Measurements from ENCODE around the gene TRMT11. TPM values are rescaled to one million over a fixed set of nuclear protein-coding genes. Genes with fewer than 3 reads are reported as not detected.

TRMT11 gene
- total and polyA plus RNA-seq, 9 of the 15 experiments (the other 6 are each of a cell fraction or from before 2014, with no cell fraction given): 38.8 to 88.0 (median 59.8) TPM

GRCh38 chr6:125956506-125957390 is 29.6 kb upstream of the TRMT11 start, which contains the start of gene HINT3 (continued):
- no peak for TF ChIP-seq CREBBP (IDR thresholded peaks at IDR 0.05; ENCODE audit: low read depth, low read length)
- TF ChIP-seq REST (IDR thresholded peaks at IDR 0.05; ENCODE audit: borderline replicate concordance): peak; percentile 96
- TF ChIP-seq REST (CRISPR knock-in tag; IDR thresholded peaks at IDR 0.05; ENCODE audit: low read depth): peak; percentile 66; the same call in 1 of the 2 replicates
- 0 out of 2 replicates have a peak, but pooled peaks have one; percentile 37 for TF ChIP-seq GTF2F1 (IDR thresholded peaks at IDR 0.05; ENCODE audit: low read depth, low read length)
- no peak for TF ChIP-seq RBM25 (IDR thresholded peaks at IDR 0.05; ENCODE audit: low read depth, low read length, severe bottlenecking)
- TF ChIP-seq ZNF444 (CRISPR knock-in tag; IDR thresholded peaks at IDR 0.05): no peak
- no peak for TF ChIP-seq PHB2 (IDR thresholded peaks at IDR 0.05; ENCODE audit: low read depth)
- no peak for TF ChIP-seq SLC30A9 (CRISPR knock-in tag; IDR thresholded peaks at IDR 0.05)
- no peak for TF ChIP-seq SRSF1 (IDR thresholded peaks at IDR 0.05; ENCODE audit: low read depth, low read length)
- no peak for TF ChIP-seq ARID3B (CRISPR knock-in tag; IDR thresholded peaks at IDR 0.05; ENCODE audit: borderline replicate concordance)
- TF ChIP-seq KDM1A (IDR thresholded peaks at IDR 0.05): 0 out of 4 replicates have a peak, but pooled peaks of 1 of the 2 experiments have one; percentile 15
- TF ChIP-seq NKRF (IDR thresholded peaks at IDR 0.05; ENCODE audit: borderline replicate concordance): peak; percentile 48; the same call in 1 of the 2 replicates
- TF ChIP-seq ELF4 (CRISPR knock-in tag; IDR thresholded peaks at IDR 0.05): no peak
- TF ChIP-seq ZNF277 (CRISPR knock-in tag; IDR thresholded peaks at IDR 0.05; ENCODE audit: borderline replicate concordance): no peak

Measured in K562 (cell line).